Progenitor cell of endocrine pancreas (in vitro differentiated cells): ENCODE measurements around the gene RPS6KL1. TPM values are rescaled to one million over a fixed set of nuclear protein-coding genes. Genes with fewer than 3 reads are reported as not detected.

ENCODE experiments used
- DNase-seq: peaks from one replicate; pipeline ENCODE4 v3.0.0; 2021; ENCODE audit warnings: low spot score; ENCODE audit not compliant: unreplicated experiment
- H3K27ac Mint-ChIP-seq: 2 replicates; pipeline ENCODE4 v1.8.0; 2021; ENCODE audit warnings: mild to moderate bottlenecking, moderate library complexity, mixed read lengths
- H3K27me3 Mint-ChIP-seq: 2 replicates; pipeline ENCODE4 v1.8.0; 2021; ENCODE audit warnings: mixed read lengths
- H3K36me3 Mint-ChIP-seq: 2 replicates; pipeline ENCODE4 v1.8.0; 2022; ENCODE audit warnings: mixed read lengths; ENCODE audit not compliant: insufficient read depth
- H3K4me1 Mint-ChIP-seq: 2 replicates; pipeline ENCODE4 v1.8.0; 2021; ENCODE audit warnings: low read depth, mixed read lengths
- H3K4me3 Mint-ChIP-seq: 2 replicates; pipeline ENCODE4 v1.8.0; 2021; ENCODE audit warnings: low read depth, mild to moderate bottlenecking, moderate library complexity, mixed read lengths
- H3K9me3 Mint-ChIP-seq: 2 replicates; pipeline ENCODE4 v1.8.0; 2021; ENCODE audit warnings: low read depth, mixed read lengths
- CTCF ChIP-seq: fragments of 200-600 bp; sonication (generic); IDR thresholded peaks from one replicate; pipeline ENCODE4 v1.5.0; 2021; ENCODE audit warnings: antibody characterized with exemption, mild to moderate bottlenecking; ENCODE audit not compliant: unreplicated experiment
- total RNA-seq: library from RNA; stranded (reverse); gene quantifications from 2 replicates; pipeline ENCODE4 v1.2.1, GENCODE V29; 2021

RPS6KL1 gene
- total RNA-seq, 1 donor from 2014 or later: 3.5 TPM

DNA sequence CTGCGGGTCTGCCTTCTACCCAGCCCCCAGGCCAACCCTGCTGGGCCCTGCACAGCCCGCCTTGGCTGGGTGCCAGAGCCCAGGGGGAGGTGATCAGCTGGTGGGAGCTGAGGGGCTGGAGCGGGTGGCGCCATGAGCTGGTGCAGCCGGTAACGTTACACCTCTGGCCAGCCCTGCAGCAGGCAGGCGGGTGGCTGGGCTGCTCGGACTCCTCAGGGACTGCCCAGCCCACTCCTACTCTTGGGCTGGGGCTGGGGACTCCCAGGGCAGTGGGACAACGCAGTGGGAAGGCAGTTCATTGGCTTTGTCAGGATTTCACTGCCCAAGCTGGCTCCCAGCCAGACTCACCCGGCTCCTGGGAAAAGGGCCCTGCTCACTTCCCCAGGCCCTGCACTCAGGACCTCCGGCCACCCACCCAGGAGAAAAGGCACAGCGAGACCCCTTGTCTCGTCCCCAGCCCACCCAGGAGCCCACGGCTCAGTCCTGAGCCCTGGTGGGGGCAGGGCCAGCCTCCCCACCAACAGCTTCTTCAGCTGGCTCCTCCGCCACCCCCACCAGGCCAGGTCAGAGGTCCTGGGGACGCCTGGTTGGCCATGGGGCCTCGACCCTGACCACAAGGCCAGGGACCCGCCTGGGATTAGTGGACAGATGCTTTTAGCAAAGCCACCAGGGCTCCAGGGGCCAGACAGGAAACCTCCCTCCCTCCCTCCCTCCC lies 31.3 kb upstream of the RPS6KL1 start:
- no peak overlapping the region for H3K27ac Mint-ChIP-seq
- DNase-seq: no peak
- H3K27me3 Mint-ChIP-seq: peaks cover 24% of the 10 kb centered on the region
- peaks cover 29% of the 10 kb centered on the region for H3K4me1 Mint-ChIP-seq
- TF ChIP-seq CTCF: no peak
- no peaks in the 10 kb centered on the region for H3K9me3 Mint-ChIP-seq
- no peak overlapping the region for H3K4me3 Mint-ChIP-seq
- H3K36me3 Mint-ChIP-seq: no peaks in the 10 kb centered on the region

- Mint-ChIP-seq H3K27me3 (peaks cover 22% of the 10 kb centered on the region), H3K36me3 (no peaks in the 10 kb centered on the region), H3K9me3 (no peaks in the 10 kb centered on the region), H3K27ac (no peak overlapping the region), H3K4me1 (peaks cover 29% of the 10 kb centered on the region), H3K4me3 (peak overlapping the region; percentile 19)
- DNase-seq: no peak
- no peak for TF ChIP-seq CTCF
These were observed 30.6 kb upstream of the RPS6KL1 start for GRCh38 chr14:74953686-74954085.

DNA sequence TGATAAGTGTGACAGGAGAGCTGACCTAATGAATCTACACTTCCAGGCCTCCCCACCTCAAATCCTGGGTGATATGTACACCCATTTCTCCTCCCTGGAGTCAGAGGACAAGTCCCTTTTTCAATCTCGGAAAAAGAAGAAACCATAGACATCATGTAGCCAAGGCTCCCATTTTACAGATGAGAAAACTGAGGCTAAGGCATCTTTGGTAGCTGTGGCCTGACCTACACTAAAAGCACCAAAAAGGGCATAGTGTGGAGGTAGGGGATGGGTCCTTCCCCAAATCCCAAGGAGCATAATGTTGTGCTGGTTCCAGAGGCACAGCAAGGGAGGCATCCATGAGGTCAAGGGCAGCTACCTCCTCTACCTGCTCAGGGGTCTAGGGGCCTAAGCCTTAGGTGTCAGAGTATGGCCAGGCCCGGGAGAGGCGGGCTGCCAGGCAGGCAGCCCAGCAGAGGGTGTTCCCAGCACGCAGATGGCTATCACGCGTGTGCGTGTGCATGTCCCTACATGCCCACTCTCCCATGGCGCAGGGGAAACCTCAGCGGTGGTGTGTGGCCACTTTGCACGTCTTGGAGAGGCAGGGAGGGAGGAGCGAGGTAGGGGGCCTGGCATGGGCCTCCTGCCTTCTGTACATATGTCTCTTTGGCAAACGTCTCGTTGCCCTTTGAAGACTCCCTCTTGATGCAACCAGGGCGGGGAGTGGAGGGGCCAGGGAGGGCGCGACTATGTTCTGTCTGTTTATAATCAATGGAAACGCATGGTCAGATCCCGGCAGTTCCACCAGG lies 29.8 kb upstream of the RPS6KL1 start:
- no peak for TF ChIP-seq CTCF
- Mint-ChIP-seq H3K27ac (no peak overlapping the region), H3K36me3 (no peaks in the 10 kb centered on the region), H3K27me3 (peaks cover 30% of the 10 kb centered on the region), H3K4me1 (peaks cover 29% of the 10 kb centered on the region), H3K9me3 (no peaks in the 10 kb centered on the region), H3K4me3 (no peak overlapping the region)
- no peak for DNase-seq

GRCh38 chr14:74952180-74952665 lies 29.2 kb upstream of the RPS6KL1 start:
- Mint-ChIP-seq H3K4me1 (peaks cover 29% of the 10 kb centered on the region), H3K36me3 (no peaks in the 10 kb centered on the region), H3K9me3 (no peaks in the 10 kb centered on the region), H3K27ac (peak overlapping the region; percentile 59), H3K4me3 (no peak overlapping the region), H3K27me3 (peaks cover 32% of the 10 kb centered on the region)
- TF ChIP-seq CTCF: no peak
- DNase-seq: no peak

- Mint-ChIP-seq H3K4me3 (peak overlapping the region; percentile 53), H3K4me1 (peaks cover 25% of the 10 kb centered on the region), H3K27ac (peak overlapping the region; percentile 89), H3K36me3 (no peaks in the 10 kb centered on the region), H3K9me3 (no peaks in the 10 kb centered on the region), H3K27me3 (peaks cover 27% of the 10 kb centered on the region)
- no peak for DNase-seq
- no peak for TF ChIP-seq CTCF
These were observed 28.6 kb upstream of the RPS6KL1 start for GRCh38 chr14:74951443-74952179.
